CD4-positive, CD25-positive, alpha-beta regulatory T cell (primary cell): ENCODE data around the gene BANP. TPM values are rescaled to one million over a fixed set of nuclear protein-coding genes. Genes with fewer than 3 reads are reported as not detected.
"Not testable (repeated sequence)": the region's sequence is repeated elsewhere in the genome, so short reads cannot be mapped to it uniquely, and the experiment has no call there.

Experiments
- ATAC-seq, 2 donors: fragments of 150-1000 bp; cut with Tn5 transposase; one replicate each; pipeline ENCODE4 v1.10.0; 2021; ENCODE audit warnings: low read depth in 2 of 2, moderate number of reproducible peaks in 2 of 2, moderate library complexity in 1 of 2
- DNase-seq, 3 donors: peaks; one replicate each; pipeline versions ENCODE4 v3.0.0 to v3.0.0-alpha.2; 2012 to 2022; ENCODE audit warnings: mixed read lengths in 1 of 3
- H3K27ac ChIP-seq: one replicate; pipeline ENCODE4 v1.7.0; 2013; ENCODE audit warnings: mild to moderate bottlenecking, low read length; ENCODE audit not compliant: insufficient read depth, poor library complexity, severe bottlenecking
- H3K27me3 ChIP-seq: one replicate; pipeline ENCODE4 v1.7.0; 2013; ENCODE audit warnings: low read length; ENCODE audit not compliant: control insufficient read depth, insufficient read depth
- H3K36me3 ChIP-seq: one replicate; pipeline ENCODE4 v1.7.0; 2013; ENCODE audit warnings: mild to moderate bottlenecking, low read length, moderate library complexity; ENCODE audit not compliant: control insufficient read depth, insufficient read depth
- H3K4me1 ChIP-seq: 2 replicates; pipeline ENCODE4 v1.7.0; 2013; ENCODE audit warnings: mild to moderate bottlenecking, low read length; ENCODE audit not compliant: insufficient read depth, control insufficient read depth, poor library complexity, severe bottlenecking
- H3K4me3 ChIP-seq: one replicate; pipeline ENCODE4 v1.7.0; 2013; ENCODE audit warnings: low read depth, mild to moderate bottlenecking, low read length, moderate library complexity
- H3K9me3 ChIP-seq, 2 experiments: 1 replicate in 1 of 2; 2 replicates in 1 of 2; pipeline ENCODE4 v1.7.0; 2013; ENCODE audit warnings: low read length in 2 of 2, mild to moderate bottlenecking in 1 of 2, moderate library complexity in 1 of 2; ENCODE audit not compliant: control insufficient read depth in 2 of 2
- H3K27ac Mint-ChIP-seq, 3 donors: one replicate each; pipeline ENCODE4 v1.8.0; 2020 to 2022; ENCODE audit warnings: mild to moderate bottlenecking in 3 of 3, mixed read lengths in 3 of 3, moderate library complexity in 2 of 3
- H3K27me3 Mint-ChIP-seq: one replicate; pipeline ENCODE4 v1.8.0; 2022; ENCODE audit warnings: mild to moderate bottlenecking, mixed read lengths
- H3K36me3 Mint-ChIP-seq: one replicate; pipeline ENCODE4 v1.8.0; 2020; ENCODE audit warnings: mixed read lengths
- H3K4me1 Mint-ChIP-seq, 4 donors: one replicate each; pipeline ENCODE4 v1.8.0; 2020 to 2022; ENCODE audit warnings: mixed read lengths in 4 of 4, mild to moderate bottlenecking in 1 of 4
- H3K4me3 Mint-ChIP-seq, 4 donors: one replicate each; pipeline ENCODE4 v1.8.0; 2020 to 2022; ENCODE audit warnings: mild to moderate bottlenecking in 4 of 4, mixed read lengths in 4 of 4, moderate library complexity in 3 of 4
- H3K9me3 Mint-ChIP-seq, 7 donors: one replicate each; pipeline ENCODE4 v1.8.0; 2020 to 2022; ENCODE audit warnings: mixed read lengths in 7 of 7, mild to moderate bottlenecking in 3 of 7, moderate library complexity in 2 of 7
- polyA plus RNA-seq, 4 donors: library from polyadenylated mRNA; unstranded; fragments of 300-500 nt; fragmentation: Illumina TruSeq; gene quantifications; one replicate each; pipeline ENCODE4 v1.2.3, GENCODE V29; 2021
- total RNA-seq: library from RNA; stranded (reverse); gene quantifications from one replicate; pipeline ENCODE4 v1.2.3, GENCODE V29; 2022

The BANP gene
- total and polyA plus RNA-seq, 5 donors from 2014 or later = 20.4 to 114 (median 26.6) TPM

DNA sequence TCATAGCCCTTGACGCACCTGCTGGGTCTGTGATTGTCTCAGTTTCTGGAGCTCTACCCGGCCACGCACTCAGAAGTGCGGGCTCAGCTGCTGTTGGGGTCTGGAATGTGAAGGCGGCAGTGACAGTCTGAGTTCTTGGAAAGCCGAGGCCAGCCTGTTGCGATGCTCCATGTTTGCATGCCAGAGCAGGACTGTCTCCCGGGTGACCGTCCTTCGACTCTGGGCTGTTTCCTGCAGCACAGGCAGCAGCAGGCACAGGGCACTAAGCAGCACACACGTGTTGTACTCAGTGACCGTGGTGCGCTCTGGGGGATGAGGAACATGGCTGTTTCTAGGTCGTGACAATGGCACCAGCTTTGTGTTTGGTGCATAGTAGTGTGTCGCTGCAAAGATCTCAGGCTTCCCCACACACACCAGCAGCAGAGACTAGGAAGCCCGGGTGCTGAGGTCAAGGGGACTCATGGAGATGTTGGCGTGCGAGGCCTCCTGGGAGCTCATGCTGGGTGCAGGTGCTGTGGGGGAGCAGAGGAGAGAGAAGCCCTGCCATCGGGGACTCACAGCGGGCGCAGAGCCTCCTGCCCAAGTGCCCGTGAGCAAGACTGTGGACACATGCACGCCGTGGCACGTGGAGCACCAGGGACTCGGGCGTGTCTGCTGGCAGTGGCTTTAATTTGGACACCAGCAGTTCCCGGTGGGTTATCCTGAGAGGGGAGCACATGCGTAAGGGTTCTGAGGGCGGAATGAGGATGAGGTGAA, 84.8 kb downstream of the BANP start:
- not testable (repeated sequence) for DNase-seq, H3K4me1 ChIP-seq, H3K9me3 Mint-ChIP-seq, H3K27me3 Mint-ChIP-seq, H3K27ac ChIP-seq, H3K4me3 ChIP-seq, H3K4me1 Mint-ChIP-seq, ATAC-seq, H3K9me3 ChIP-seq, H3K4me3 Mint-ChIP-seq, H3K27me3 ChIP-seq
- H3K36me3 ChIP-seq = peaks cover 41% of the 10 kb centered on the region
- Mint-ChIP-seq H3K27ac (peak overlapping the region in 1 of 3 donors; percentile 71), H3K36me3 (peaks cover 26% of the 10 kb centered on the region)

GRCh38 chr16:88036640-88036996, 85.4 kb downstream of the BANP start:
- H3K9me3 Mint-ChIP-seq, H3K4me3 ChIP-seq, H3K4me1 ChIP-seq, H3K27ac ChIP-seq, H3K9me3 ChIP-seq, H3K27me3 Mint-ChIP-seq, H3K4me1 Mint-ChIP-seq, H3K4me3 Mint-ChIP-seq, DNase-seq, H3K27me3 ChIP-seq, ATAC-seq: not testable (repeated sequence)
- Mint-ChIP-seq H3K27ac (peak overlapping the region in 1 of 3 donors; percentile 71), H3K36me3 (peaks cover 26% of the 10 kb centered on the region)
- H3K36me3 ChIP-seq = peaks cover 41% of the 10 kb centered on the region

DNA sequence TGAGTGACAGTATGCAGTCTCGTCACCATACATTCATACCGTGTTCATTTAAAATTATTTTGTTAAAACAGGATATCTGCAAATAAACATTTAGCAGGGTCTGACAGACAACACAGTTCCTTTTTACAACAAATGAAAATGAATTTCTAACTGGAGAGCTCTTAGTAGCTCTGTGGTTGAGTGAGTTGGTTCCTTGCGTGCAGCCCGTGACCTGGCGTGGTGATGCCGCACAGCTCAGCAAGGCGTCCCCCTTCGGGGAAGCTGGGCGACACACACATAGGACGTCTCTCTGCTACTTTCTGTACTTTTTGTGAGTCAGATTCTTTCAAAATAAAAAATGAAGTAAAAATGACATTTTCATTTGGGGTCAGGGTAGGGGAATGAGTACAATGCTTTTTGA, 86.1 kb downstream of the BANP start:
- H3K4me3 ChIP-seq, H3K27ac Mint-ChIP-seq, ATAC-seq, H3K4me3 Mint-ChIP-seq, H3K4me1 ChIP-seq, DNase-seq, H3K27me3 ChIP-seq, H3K27ac ChIP-seq, H3K9me3 Mint-ChIP-seq, H3K4me1 Mint-ChIP-seq, H3K9me3 ChIP-seq, H3K27me3 Mint-ChIP-seq: not testable (repeated sequence)
- H3K36me3 ChIP-seq = peaks cover 41% of the 10 kb centered on the region
- peaks cover 26% of the 10 kb centered on the region for H3K36me3 Mint-ChIP-seq

DNA sequence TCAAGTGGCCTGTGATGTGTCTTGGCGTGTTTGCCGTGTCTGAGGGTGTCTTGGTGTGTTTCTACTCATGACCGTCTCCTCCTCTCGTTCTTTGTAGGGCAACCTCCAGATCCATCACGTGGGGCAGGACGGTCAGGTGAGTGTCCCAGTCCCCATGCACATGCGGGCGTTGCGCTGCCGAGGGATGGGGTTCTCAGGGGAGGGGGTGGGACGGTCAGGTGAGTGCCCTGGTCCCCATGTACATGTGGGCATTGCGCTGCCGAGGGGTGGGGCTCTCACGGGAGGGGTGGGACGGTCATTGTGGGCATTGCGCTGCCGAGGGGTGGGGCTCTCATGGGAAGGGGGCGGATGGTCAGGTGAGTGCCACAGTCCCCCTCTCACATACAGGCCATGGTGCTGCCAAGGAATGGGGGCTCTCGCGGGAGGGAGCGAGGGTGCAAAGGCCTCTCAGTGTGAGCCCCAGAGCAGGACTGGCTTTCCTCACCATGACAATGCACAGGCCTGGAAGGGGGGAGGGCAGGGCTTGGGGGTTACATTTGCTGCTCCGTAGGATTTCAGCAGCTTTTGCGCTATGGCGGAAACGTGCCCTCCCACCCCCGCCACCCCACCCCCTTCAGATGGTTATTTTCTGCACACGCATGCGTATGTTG, 86.8 kb downstream of the BANP start:
- H3K27me3 ChIP-seq, H3K4me1 ChIP-seq, H3K27me3 Mint-ChIP-seq, H3K4me1 Mint-ChIP-seq, H3K9me3 Mint-ChIP-seq, H3K4me3 Mint-ChIP-seq, DNase-seq, H3K4me3 ChIP-seq, H3K9me3 ChIP-seq, H3K27ac ChIP-seq, ATAC-seq, H3K27ac Mint-ChIP-seq: not testable (repeated sequence)
- peaks cover 41% of the 10 kb centered on the region for H3K36me3 ChIP-seq
- peaks cover 26% of the 10 kb centered on the region for H3K36me3 Mint-ChIP-seq

- not testable (repeated sequence) for H3K27me3 ChIP-seq, H3K4me3 Mint-ChIP-seq, H3K4me1 Mint-ChIP-seq, H3K27ac ChIP-seq, H3K27me3 Mint-ChIP-seq, H3K4me1 ChIP-seq, H3K9me3 ChIP-seq, H3K27ac Mint-ChIP-seq, DNase-seq, H3K9me3 Mint-ChIP-seq, ATAC-seq, H3K4me3 ChIP-seq
- peaks cover 30% of the 10 kb centered on the region for H3K36me3 Mint-ChIP-seq
- peaks cover 37% of the 10 kb centered on the region for H3K36me3 ChIP-seq
These were observed 87.3 kb downstream of the BANP start for GRCh38 chr16:88038526-88038908.

GRCh38 chr16:88039591-88039990, 88.4 kb downstream of the BANP start:
- no peaks in the 10 kb centered on the region for H3K4me1 ChIP-seq
- ATAC-seq (no peak), DNase-seq (no peak)
- no peak overlapping the region for H3K27ac ChIP-seq
- H3K36me3 Mint-ChIP-seq = peaks cover 24% of the 10 kb centered on the region
- peaks cover 34% of the 10 kb centered on the region for H3K36me3 ChIP-seq
- H3K9me3 ChIP-seq = no peaks in the 10 kb centered on the region
- H3K4me3 Mint-ChIP-seq = no peak overlapping the region
- peaks cover 0 to 3% (median 0%) of the 10 kb centered on the region in 4 donors for H3K4me1 Mint-ChIP-seq
- H3K27ac Mint-ChIP-seq = no peak overlapping the region
- H3K9me3 Mint-ChIP-seq = no peaks in the 10 kb centered on the region
- H3K27me3 ChIP-seq = no peaks in the 10 kb centered on the region
- no peaks in the 10 kb centered on the region for H3K27me3 Mint-ChIP-seq
- H3K4me3 ChIP-seq = no peak overlapping the region

DNA sequence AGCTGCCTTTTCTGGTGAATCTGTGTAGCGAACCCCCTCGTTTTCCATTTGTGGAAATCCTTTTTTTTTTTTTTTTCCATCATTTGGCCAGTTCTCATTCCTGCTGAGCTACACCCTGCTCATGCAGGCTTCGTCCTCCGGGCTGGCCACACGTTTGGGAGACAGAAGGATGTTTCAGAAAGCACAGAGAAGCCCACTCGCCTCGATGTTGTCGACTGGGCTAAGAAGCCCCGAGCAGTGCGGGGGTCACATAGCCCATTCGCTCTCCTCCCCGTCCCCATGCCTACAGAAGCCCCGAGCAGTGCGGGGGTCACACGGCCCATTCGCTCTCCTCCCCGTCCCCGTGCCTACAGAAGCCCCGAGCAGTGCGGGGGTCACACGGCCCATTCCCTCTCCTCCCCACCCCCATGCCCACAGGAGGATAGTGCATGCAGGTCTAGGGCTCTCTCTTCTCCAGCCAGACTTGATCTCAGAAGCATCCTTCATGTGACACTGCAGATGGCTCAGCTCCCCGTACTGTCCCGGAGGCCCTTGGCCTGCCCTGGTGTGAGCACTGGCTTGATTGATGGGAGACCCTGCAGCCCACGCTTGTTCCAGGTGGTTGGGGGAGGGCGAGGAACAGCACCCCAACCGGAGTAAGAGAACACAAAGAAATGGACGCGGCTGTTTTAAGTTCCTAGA, 89.1 kb downstream of the BANP start:
- not testable (repeated sequence) for H3K27me3 Mint-ChIP-seq, H3K27ac Mint-ChIP-seq, H3K9me3 ChIP-seq, H3K27me3 ChIP-seq, H3K4me1 ChIP-seq, H3K27ac ChIP-seq, H3K4me3 Mint-ChIP-seq, H3K9me3 Mint-ChIP-seq, ATAC-seq, DNase-seq, H3K4me1 Mint-ChIP-seq, H3K4me3 ChIP-seq
- H3K36me3 ChIP-seq = peaks cover 28% of the 10 kb centered on the region
- H3K36me3 Mint-ChIP-seq = peaks cover 22% of the 10 kb centered on the region

GRCh38 chr16:88040877-88041244, 89.6 kb downstream of the BANP start:
- peaks cover 18% of the 10 kb centered on the region for H3K36me3 Mint-ChIP-seq
- H3K27ac Mint-ChIP-seq, H3K27ac ChIP-seq, H3K4me3 ChIP-seq, H3K27me3 ChIP-seq, H3K4me3 Mint-ChIP-seq, H3K9me3 ChIP-seq, H3K27me3 Mint-ChIP-seq, H3K4me1 ChIP-seq, H3K9me3 Mint-ChIP-seq, ATAC-seq, H3K4me1 Mint-ChIP-seq, DNase-seq: not testable (repeated sequence)
- peaks cover 23% of the 10 kb centered on the region for H3K36me3 ChIP-seq
